GM21825 (cell line): ENCODE results near the gene WDR37.
"Not testable (repeated sequence)": the region's sequence is repeated elsewhere in the genome, so short reads cannot be mapped to it uniquely, and the experiment has no call there.

Experiments
- ATAC-seq: cut with Tn5 transposase; IDR thresholded peaks from one replicate; pipeline ENCODE4 v1.9.1; 2021; ENCODE audit warnings: mild to moderate bottlenecking, moderate library complexity; ENCODE audit not compliant: unreplicated experiment

The WDR37 gene

GRCh38 chr10:1149793-1150637 lies 93.8 kb downstream of the WDR37 start:
- ATAC-seq, result no peak

GRCh38 chr10:1150638-1150955 lies 94.4 kb downstream of the WDR37 start:
- ATAC-seq, result no peak

GRCh38 chr10:1151076-1152033 lies 95.2 kb downstream of the WDR37 start:
- no peak for ATAC-seq

GRCh38 chr10:1152386-1153250 lies 96.4 kb downstream of the WDR37 start:
- no peak for ATAC-seq

- no peak for ATAC-seq
Measured at GRCh38 chr10:1153251-1153763, 97.1 kb downstream of the WDR37 start.

- no peak for ATAC-seq
Measured at GRCh38 chr10:1153805-1154351, 97.7 kb downstream of the WDR37 start.

GRCh38 chr10:1154531-1155295 lies 98.5 kb downstream of the WDR37 start:
- ATAC-seq, result no peak

GRCh38 chr10:1155791-1156615 lies 99.8 kb downstream of the WDR37 start:
- ATAC-seq, result no peak

- no peak for ATAC-seq
Measured at GRCh38 chr10:1156616-1156886, 100.4 kb downstream of the WDR37 start.

- no peak for ATAC-seq
Measured at GRCh38 chr10:1156921-1157614, 100.9 kb downstream of the WDR37 start.

GRCh38 chr10:1157615-1157933 lies 101.4 kb downstream of the WDR37 start:
- ATAC-seq, result no peak

GRCh38 chr10:1158066-1158465 lies 101.9 kb downstream of the WDR37 start:
- ATAC-seq, result no peak

GRCh38 chr10:1158536-1158935 lies 102.4 kb downstream of the WDR37 start:
- ATAC-seq, result not testable (repeated sequence)

- ATAC-seq, result no peak
Measured at GRCh38 chr10:1159131-1160061, 103.2 kb downstream of the WDR37 start.

- no peak for ATAC-seq
Measured at GRCh38 chr10:1160561-1161314, 104.6 kb downstream of the WDR37 start.

GRCh38 chr10:1161315-1161673 lies 105.1 kb downstream of the WDR37 start:
- not testable (repeated sequence) for ATAC-seq
